Breast epithelium (tissue), 3 donors: ENCODE data around the gene LCN2.

ENCODE experiments used
- CTCF ChIP-seq, 3 donors: fragments of 450-650 bp; IDR thresholded peaks; one replicate each; pipeline ENCODE4 v1.5.1; 2016 to 2017; ENCODE audit warnings: antibody characterized with exemption in 3 of 3, mild to moderate bottlenecking in 3 of 3, moderate library complexity in 3 of 3
- POLR2A ChIP-seq: fragments of 450-650 bp; IDR thresholded peaks from one replicate; pipeline ENCODE4 v1.6.1; 2016; ENCODE audit warnings: antibody characterized with exemption, mild to moderate bottlenecking, moderate library complexity
- POLR2AphosphoS5 ChIP-seq, 3 donors: sonication (generic); formaldehyde crosslinking; IDR thresholded peaks; one replicate each; pipeline ENCODE4 v1.6.1; 2017; ENCODE audit warnings: antibody characterized with exemption in 3 of 3

GRCh38 chr9:128201441-128202369 lies 52.5 kb downstream of the LCN2 start:
- no peak for TF ChIP-seq CTCF (IDR thresholded peaks at IDR 0.05)
- TF ChIP-seq POLR2A: no peak
- no peak for TF ChIP-seq POLR2AphosphoS5 (IDR thresholded peaks at IDR 0.05)
